H1 (cell line): ENCODE data around the gene PRXL2A. TPM values are rescaled to one million over a fixed set of nuclear protein-coding genes. Genes with fewer than 3 reads are reported as not detected.

Experiments
- CTCF ChIA-PET: fragments of 300-600 bp; sonication (Branson Sonifier 250); formaldehyde crosslinking; loops from one replicate; lab custom pipeline; 2021; ENCODE audit not compliant: partially characterized antibody; lab: Charles Lee
- POLR2A ChIA-PET: fragments of 300-600 bp; sonication (Branson Sonifier 250); formaldehyde crosslinking; loops from one replicate; lab custom pipeline; 2021; ENCODE audit warnings: inconsistent platforms; ENCODE audit not compliant: partially characterized antibody; lab: Charles Lee
- DNase-seq, 2 experiments: peaks; one replicate each; pipeline versions ENCODE4 v3.0.0 to v3.0.0-alpha.2; 2010 to 2022; ENCODE audit warnings: low spot score in 2 of 2, low read depth in 1 of 2, mixed read lengths in 1 of 2
- FAIRE-seq: peaks from 2 replicates; lab custom pipeline; 2011; peaks lifted over from hg19 to GRCh38; lab: Jason Lieb, UNC
- H2AFZ ChIP-seq: 2 replicates; pipeline ENCODE4 v1.8.1; 2012; ENCODE audit warnings: low read length, inconsistent platforms
- H2AK5ac ChIP-seq: 2 replicates; pipeline ENCODE4 v1.6.1; 2013; ENCODE audit warnings: low read depth, low read length
- H2BK120ac ChIP-seq: replicated peaks from 2 replicates; pipeline ENCODE3; 2013; ENCODE audit warnings: low read depth, low read length, inconsistent platforms
- H2BK12ac ChIP-seq: 2 replicates; pipeline ENCODE4 v1.6.1; 2013; ENCODE audit warnings: low read depth, low read length
- H2BK15ac ChIP-seq: 2 replicates; pipeline ENCODE4 v1.6.1; 2013; ENCODE audit warnings: low read length
- H2BK20ac ChIP-seq: 2 replicates; pipeline ENCODE4 v1.6.1; 2013; ENCODE audit warnings: low read length
- H2BK5ac ChIP-seq: 2 replicates; pipeline ENCODE4 v1.6.1; 2013; ENCODE audit warnings: low read depth, low read length
- H3K14ac ChIP-seq: 2 replicates; pipeline ENCODE4 v1.6.1; 2013; ENCODE audit warnings: inconsistent platforms; ENCODE audit not compliant: insufficient read length
- H3K18ac ChIP-seq: 2 replicates; pipeline ENCODE4 v1.6.1; 2013; ENCODE audit warnings: low read length; ENCODE audit errors: extremely low read depth
- H3K23ac ChIP-seq: 2 replicates; pipeline ENCODE4 v1.6.1; 2013; ENCODE audit warnings: inconsistent platforms; ENCODE audit not compliant: insufficient read length
- H3K23me2 ChIP-seq: 2 replicates; pipeline ENCODE4 v1.6.1; 2013; ENCODE audit warnings: low read depth, low read length
- H3K27ac ChIP-seq: 2 replicates; pipeline ENCODE4 v1.6.1; 2011; ENCODE audit warnings: low read depth, low read length, inconsistent platforms
- H3K27me3 ChIP-seq, 4 experiments: replicated peaks in 1 of 4; 1 replicate in 1 of 4; 2 replicates in 3 of 4; pipeline versions ENCODE4 v1.6.1 to v1.8.1; 2011 to 2013; ENCODE audit warnings: low read length in 3 of 4, mild to moderate bottlenecking in 3 of 4, inconsistent platforms in 2 of 4, mixed read lengths in 2 of 4, moderate library complexity in 1 of 4; ENCODE audit not compliant: control insufficient read depth in 3 of 4, insufficient read depth in 3 of 4; ENCODE audit errors: extremely low read depth in 1 of 4
- H3K36me3 ChIP-seq, 4 experiments: 2 replicates each; pipeline versions ENCODE4 v1.6.1 to v1.8.1; 2011 to 2013; ENCODE audit warnings: mild to moderate bottlenecking in 4 of 4, low read length in 3 of 4, moderate library complexity in 2 of 4, control low read depth in 1 of 4, inconsistent platforms in 1 of 4; ENCODE audit not compliant: insufficient read depth in 4 of 4, control insufficient read depth in 2 of 4
- H3K4ac ChIP-seq: replicated peaks from 2 replicates; pipeline ENCODE3; 2013; ENCODE audit warnings: low read length, low read depth, mixed read lengths, inconsistent platforms; ENCODE audit not compliant: insufficient read length
- H3K4me1 ChIP-seq, 4 experiments: replicated peaks in 1 of 4; 1 replicate in 1 of 4; 2 replicates in 3 of 4; pipeline versions ENCODE4 v1.6.1 to v1.8.1; 2011 to 2013; ENCODE audit warnings: low read length in 3 of 4, inconsistent platforms in 2 of 4, mixed read lengths in 1 of 4; ENCODE audit not compliant: insufficient read depth in 4 of 4, control insufficient read depth in 3 of 4
- H3K4me2 ChIP-seq, 2 experiments: 2 replicates each; pipeline versions ENCODE4 v1.6.1 to v1.8.1; 2011 to 2013; ENCODE audit warnings: low read depth in 2 of 2, low read length in 2 of 2, control low read depth in 1 of 2, inconsistent platforms in 1 of 2, mild to moderate bottlenecking in 1 of 2; ENCODE audit not compliant: insufficient read depth in 1 of 2
- H3K4me3 ChIP-seq, 4 experiments: fragments of 200-600, 300-600 bp in 1 of 4; sonication (generic), shearing (Covaris generic), sonication (Bioruptor Twin) in 1 of 4; 2 replicates each; pipeline versions ENCODE4 v1.5.1 to v1.8.1; 2011 to 2016; ENCODE audit warnings: low read length in 4 of 4, low read depth in 3 of 4, control low read depth in 2 of 4, inconsistent platforms in 2 of 4, mild to moderate bottlenecking in 2 of 4, mixed read lengths in 1 of 4, moderate library complexity in 1 of 4; ENCODE audit not compliant: insufficient read depth in 2 of 4; ENCODE audit errors: extremely low read depth in 1 of 4
- H3K56ac ChIP-seq: replicated peaks from 2 replicates; pipeline ENCODE3; 2013; ENCODE audit warnings: low read depth, mild to moderate bottlenecking, mixed read lengths, low read length, inconsistent platforms; ENCODE audit not compliant: insufficient read length
- H3K79me1 ChIP-seq: 2 replicates; pipeline ENCODE4 v1.6.1; 2013; ENCODE audit warnings: low read depth, low read length, control low read depth
- H3K79me2 ChIP-seq, 2 experiments: 2 replicates each; pipeline versions ENCODE4 v1.6.1 to v1.8.1; 2012 to 2013; ENCODE audit warnings: low read length in 2 of 2, mild to moderate bottlenecking in 2 of 2, inconsistent platforms in 1 of 2; ENCODE audit not compliant: insufficient read depth in 2 of 2, control insufficient read depth in 1 of 2
- H3K9ac ChIP-seq, 4 experiments: replicated peaks in 1 of 4; 1 replicate in 1 of 4; 2 replicates in 3 of 4; pipeline versions ENCODE4 v1.6.1 to v1.8.1; 2011 to 2013; ENCODE audit warnings: low read depth in 3 of 4, low read length in 3 of 4, control low read depth in 2 of 4, mild to moderate bottlenecking in 2 of 4, moderate library complexity in 2 of 4, inconsistent platforms in 1 of 4; ENCODE audit errors: extremely low read depth in 1 of 4
- H3K9me3 ChIP-seq, 2 experiments: 2 replicates each; pipeline versions ENCODE4 v1.6.1 to v1.8.1; 2012 to 2013; ENCODE audit warnings: mild to moderate bottlenecking in 2 of 2, moderate library complexity in 2 of 2, control low read depth in 1 of 2, inconsistent platforms in 1 of 2, low read depth in 1 of 2, low read length in 1 of 2, mixed read lengths in 1 of 2; ENCODE audit not compliant: insufficient read depth in 2 of 2
- H4K20me1 ChIP-seq, 2 experiments: replicated peaks in 1 of 2; 2 replicates each; pipeline versions ENCODE3 to v1.8.1; 2011 to 2013; ENCODE audit warnings: inconsistent platforms in 2 of 2, low read length in 2 of 2, mild to moderate bottlenecking in 1 of 2; ENCODE audit not compliant: insufficient read depth in 2 of 2, control insufficient read depth in 1 of 2
- H4K5ac ChIP-seq: 2 replicates; pipeline ENCODE4 v1.6.1; 2013; ENCODE audit warnings: low read length, low read depth, mixed read lengths, inconsistent platforms; ENCODE audit not compliant: insufficient read length
- H4K8ac ChIP-seq: 2 replicates; pipeline ENCODE4 v1.8.0; 2013; ENCODE audit warnings: mild to moderate bottlenecking, moderate library complexity, low read length, inconsistent platforms; ENCODE audit not compliant: insufficient read depth; ENCODE audit errors: extremely low read depth
- H4K91ac ChIP-seq: replicated peaks from 2 replicates; pipeline ENCODE3; 2013; ENCODE audit warnings: low read length, mixed read lengths, inconsistent platforms; ENCODE audit not compliant: insufficient read length
- MAFK ChIP-seq: IDR thresholded peaks from 2 replicates; pipeline ENCODE4 v1.6.1; 2012; ENCODE audit warnings: low read depth, mild to moderate bottlenecking, improper control_type of control experiment, low read length
- RFX5 ChIP-seq: IDR thresholded peaks from 2 replicates; pipeline ENCODE4 v1.6.1; 2011; ENCODE audit warnings: low read depth, low read length, improper control_type of control experiment, borderline replicate concordance
- SAP30 ChIP-seq: fragments of 300-600 bp; sonication (generic); IDR thresholded peaks from 2 replicates; pipeline ENCODE4 v1.7.1; 2012; ENCODE audit warnings: low read length, moderate library complexity, mild to moderate bottlenecking, inconsistent platforms; ENCODE audit not compliant: insufficient read depth, insufficient replicate concordance
- TAF1 ChIP-seq: IDR thresholded peaks from 2 replicates; pipeline ENCODE4 v1.6.1; 2011; ENCODE audit warnings: mild to moderate bottlenecking, low read depth, low read length
- TCF12 ChIP-seq: IDR thresholded peaks from 2 replicates; pipeline ENCODE4 v1.6.1; 2011; ENCODE audit warnings: low read depth, mild to moderate bottlenecking, low read length
- USF2 ChIP-seq: IDR thresholded peaks from 2 replicates; pipeline ENCODE4 v1.6.1; 2011; ENCODE audit warnings: low read length, improper control_type of control experiment
- WGBS, 2 experiments: shearing (Covaris generic) in 1 of 2; methylation state at CpG; one replicate each; pipeline versions ENCODE4 v1.1.6 to v1.1.7; 2013 to 2015; ENCODE audit warnings: low lambda C conversion rate in 2 of 2, mixed read lengths in 2 of 2, inconsistent platforms in 1 of 2, low coverage in 1 of 2, missing lambda C conversion rate in 1 of 2; ENCODE audit not compliant: insufficient replicate concordance in 2 of 2, insufficient coverage in 1 of 2, insufficient read length in 1 of 2; ENCODE audit errors: extremely low coverage in 1 of 2, missing lambda C conversion rate in 1 of 2; 5-methylcytosine and 5-hydroxymethylcytosine counted together
- polyA plus RNA-seq, 7 experiments: library from polyadenylated mRNA; depleted of rRNA in 3 of 7; stranded (reverse) in 5 of 7; unstranded in 2 of 7; fragments of >200 nt in 5 of 7; fragments of 200-250 nt in 2 of 7; gene quantifications; 1 replicate in 5 of 7; 2 replicates in 1 of 7; 4 replicates in 1 of 7; pipeline versions ENCODE4 v1.2.1 to v1.2.3, GENCODE V29; 2011 to 2013; ENCODE audit warnings: missing spikeins in 2 of 7, mixed read lengths in 2 of 7
- total RNA-seq: library from RNA; stranded (reverse); fragmentation: NEBNext Ultra II Directional; extraction: Animal tissue kit (Norgen Biotek cat#: 25700); gene quantifications from 2 replicates; pipeline ENCODE4 v1.2.1, GENCODE V29; 2021

Gene PRXL2A
- total and polyA plus RNA-seq, 2 of the 8 experiments (the other 6 are each of a cell fraction or from before 2014, with no cell fraction given), result 13.4 to 58.3 TPM

- no peak overlapping the region for H3K4me3 ChIP-seq
- H2BK20ac ChIP-seq, result no peak overlapping the region
- no peak overlapping the region for H3K4ac ChIP-seq
- 94% methylated on average over 3 of the region's 3 CpGs; no CpG with 5 or more reads in 1 of the 2 experiments for WGBS, 2 experiments
- no peak overlapping the region for H2BK15ac ChIP-seq
- H2BK5ac ChIP-seq, result no peak overlapping the region
- H4K5ac ChIP-seq, result no peak overlapping the region
- H2BK12ac ChIP-seq, result no peak overlapping the region
- no peak for FAIRE-seq
- no peak overlapping the region for H2BK120ac ChIP-seq
- peaks cover 0 to 13% (median 6%) of the 10 kb centered on the region in 4 experiments; a peak in 4 of 7 replicates for H3K27me3 ChIP-seq
- no peak overlapping the region for H3K56ac ChIP-seq
- no peaks in the 10 kb centered on the region for H3K23me2 ChIP-seq
- no peak overlapping the region for H2AFZ ChIP-seq
- POLR2A ChIA-PET, result no interaction called here
- H2AK5ac ChIP-seq, result no peak overlapping the region
- TF ChIP-seq USF2 (no peak), TAF1 (no peak), TCF12 (no peak), RFX5 (no peak), MAFK (peak; percentile 53; the same call in 1 of the 2 replicates), SAP30 (no peak)
- no peak overlapping the region for H3K4me2 ChIP-seq
- peaks cover 16% of the 10 kb centered on the region for H3K79me1 ChIP-seq
- no peaks in the 10 kb centered on the region for H3K9me3 ChIP-seq
- H3K27ac ChIP-seq, result no peak overlapping the region
- H4K20me1 ChIP-seq, result peaks cover 31 to 47% of the 10 kb centered on the region in 2 experiments
- DNase-seq, result no peak
- H3K4me1 ChIP-seq, result peaks cover 14 to 39% (median 23%) of the 10 kb centered on the region in 4 experiments
- no peak overlapping the region for H3K14ac ChIP-seq
- peaks cover 0 to 86% of the 10 kb centered on the region in 2 experiments for H3K79me2 ChIP-seq
- H3K9ac ChIP-seq, result no peak overlapping the region
- no peak overlapping the region for H4K8ac ChIP-seq
- no peak overlapping the region for H4K91ac ChIP-seq
- CTCF ChIA-PET, result interaction anchor here (23.4 to 38.4 kb wide), 2 partner anchors 19 to 36 kb away, joined by 456 to 1263 read pairs; partner anchors contain the start of gene TSPAN14
- H3K18ac ChIP-seq, result no peak overlapping the region
- H3K23ac ChIP-seq, result no peak overlapping the region
- peaks cover 0 to 3% (median 0%) of the 10 kb centered on the region in 4 experiments; a peak in 2 of 8 replicates for H3K36me3 ChIP-seq
Observed at GRCh38 chr10:80470266-80470665, 61.9 kb downstream of the PRXL2A start.
